ENCODE results near the gene ZBED5. TPM values are rescaled to one million over a fixed set of nuclear protein-coding genes. Genes with fewer than 3 reads are reported as not detected.

ZBED5 gene
- total RNA-seq, 1 donor from 2014 or later = 33.5 TPM

DNA sequence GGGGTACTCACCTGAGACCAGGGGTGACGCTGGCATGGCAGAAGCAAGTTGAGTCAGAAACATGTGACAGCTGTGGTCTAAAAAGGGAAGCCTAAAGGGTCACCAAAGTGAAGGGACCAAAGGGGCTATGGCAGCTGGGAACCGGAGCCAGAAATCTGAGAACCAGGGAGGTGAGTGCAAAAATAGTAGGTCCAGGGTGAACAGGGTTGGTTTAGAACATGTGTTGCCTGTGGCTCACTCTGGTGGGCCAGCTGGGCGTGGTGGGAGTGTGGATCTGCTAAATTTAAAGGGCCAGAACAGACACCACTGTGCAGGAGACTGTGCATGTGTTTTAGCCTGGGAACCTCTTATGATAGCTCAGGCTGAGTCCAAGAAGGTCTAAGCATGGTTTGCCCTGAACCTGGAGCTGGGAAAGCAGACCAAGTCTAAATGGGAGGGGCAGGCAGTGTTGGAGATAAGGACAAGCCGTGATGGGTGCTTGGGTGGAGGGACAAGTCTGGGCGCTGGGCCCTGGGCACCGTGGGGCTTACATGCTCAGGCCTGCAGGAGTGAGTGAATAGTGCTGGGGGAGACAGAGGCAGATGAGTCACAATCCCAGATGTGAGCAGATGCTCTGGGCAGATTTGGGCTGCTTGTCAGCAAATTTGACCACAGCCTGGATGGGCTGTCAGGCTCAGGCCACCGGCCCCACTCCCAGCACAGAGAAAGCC lies 41.4 kb upstream of the ZBED5 start:
- Mint-ChIP-seq H3K27me3 (ENCODE audit: low read depth) (no peaks in the 10 kb centered on the region), H3K4me1 (ENCODE audit: low read depth) (peaks cover 55% of the 10 kb centered on the region), H3K36me3 (ENCODE audit: low read depth) (no peaks in the 10 kb centered on the region), H3K9me3 (ENCODE audit: low read depth) (no peaks in the 10 kb centered on the region), H3K4me3 (ENCODE audit: unreplicated experiment) (peak overlapping the region; percentile 37), H3K27ac (ENCODE audit: unreplicated experiment) (peak overlapping the region; percentile 97)
- DNase-seq (ENCODE audit: low spot score) = no peak
- TF ChIP-seq, protein P1, sequence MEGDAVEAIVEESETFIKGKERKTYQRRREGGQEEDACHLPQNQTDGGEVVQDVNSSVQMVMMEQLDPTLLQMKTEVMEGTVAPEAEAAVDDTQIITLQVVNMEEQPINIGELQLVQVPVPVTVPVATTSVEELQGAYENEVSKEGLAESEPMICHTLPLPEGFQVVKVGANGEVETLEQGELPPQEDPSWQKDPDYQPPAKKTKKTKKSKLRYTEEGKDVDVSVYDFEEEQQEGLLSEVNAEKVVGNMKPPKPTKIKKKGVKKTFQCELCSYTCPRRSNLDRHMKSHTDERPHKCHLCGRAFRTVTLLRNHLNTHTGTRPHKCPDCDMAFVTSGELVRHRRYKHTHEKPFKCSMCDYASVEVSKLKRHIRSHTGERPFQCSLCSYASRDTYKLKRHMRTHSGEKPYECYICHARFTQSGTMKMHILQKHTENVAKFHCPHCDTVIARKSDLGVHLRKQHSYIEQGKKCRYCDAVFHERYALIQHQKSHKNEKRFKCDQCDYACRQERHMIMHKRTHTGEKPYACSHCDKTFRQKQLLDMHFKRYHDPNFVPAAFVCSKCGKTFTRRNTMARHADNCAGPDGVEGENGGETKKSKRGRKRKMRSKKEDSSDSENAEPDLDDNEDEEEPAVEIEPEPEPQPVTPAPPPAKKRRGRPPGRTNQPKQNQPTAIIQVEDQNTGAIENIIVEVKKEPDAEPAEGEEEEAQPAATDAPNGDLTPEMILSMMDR (IDR thresholded peaks at IDR 0.05) = no peak

DNA sequence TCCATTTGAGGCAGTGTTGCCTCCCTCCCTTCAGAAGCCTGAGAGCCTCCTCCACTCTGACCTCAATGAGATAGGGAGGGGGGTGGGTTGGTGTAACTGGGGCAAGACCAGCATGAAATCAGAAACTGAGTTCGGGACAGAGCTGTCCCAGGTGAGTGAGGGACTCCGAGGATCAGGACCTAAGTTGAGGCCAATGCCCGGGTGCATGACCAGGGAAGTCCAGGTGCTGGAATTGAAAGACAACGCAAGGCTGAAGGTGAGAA lies 40.8 kb upstream of the ZBED5 start:
- H3K4me1 Mint-ChIP-seq (ENCODE audit: low read depth) = peaks cover 61% of the 10 kb centered on the region
- no peak overlapping the region for H3K4me3 Mint-ChIP-seq (ENCODE audit: unreplicated experiment)
- TF ChIP-seq, protein P1 (IDR thresholded peaks at IDR 0.05) = no peak
- no peaks in the 10 kb centered on the region for H3K9me3 Mint-ChIP-seq (ENCODE audit: low read depth)
- no peaks in the 10 kb centered on the region for H3K36me3 Mint-ChIP-seq (ENCODE audit: low read depth)
- H3K27me3 Mint-ChIP-seq (ENCODE audit: low read depth) = no peaks in the 10 kb centered on the region
- no peak for DNase-seq (ENCODE audit: low spot score)
- peak overlapping the region; percentile 97 for H3K27ac Mint-ChIP-seq (ENCODE audit: unreplicated experiment)

DNA sequence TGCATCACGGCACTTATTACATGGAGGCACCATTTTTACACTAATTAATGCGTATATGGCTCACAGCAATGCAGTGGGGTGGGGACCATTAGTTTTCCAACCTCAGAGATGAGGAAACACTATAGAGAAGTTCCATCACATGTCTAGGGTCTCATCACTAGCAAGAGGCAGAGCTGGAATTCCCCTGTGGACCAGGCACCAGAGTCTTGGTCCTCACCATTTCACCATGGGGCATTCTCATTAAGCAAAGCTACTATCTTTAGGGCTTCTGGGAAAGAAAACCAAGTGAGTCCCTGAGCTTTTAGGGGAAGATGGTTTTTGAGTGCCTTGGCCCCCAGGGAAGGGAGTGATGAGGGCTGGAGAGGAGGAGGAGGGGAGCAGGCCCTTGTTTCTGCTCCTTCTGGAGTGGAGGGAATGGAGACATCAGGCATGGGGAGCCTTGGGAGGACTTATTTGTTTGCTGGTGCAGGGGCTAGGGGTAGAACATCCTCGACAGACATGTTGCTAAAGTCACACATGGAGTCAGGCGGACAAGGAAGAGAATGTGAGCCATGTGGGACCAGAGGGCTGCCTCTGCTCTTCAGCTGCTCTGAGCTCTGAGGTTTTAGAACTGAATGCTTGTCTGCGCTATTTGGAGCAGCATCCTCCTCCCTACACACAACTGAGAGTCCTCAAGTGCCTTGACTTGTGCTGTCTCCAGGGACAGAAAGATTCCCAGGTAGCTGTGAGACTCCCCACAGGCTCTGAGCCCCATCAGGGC lies 40.3 kb upstream of the ZBED5 start:
- TF ChIP-seq, protein P1 (IDR thresholded peaks at IDR 0.05) = no peak
- Mint-ChIP-seq H3K9me3 (ENCODE audit: low read depth) (no peaks in the 10 kb centered on the region), H3K27me3 (ENCODE audit: low read depth) (no peaks in the 10 kb centered on the region), H3K27ac (ENCODE audit: unreplicated experiment) (peak overlapping the region; percentile 97), H3K4me3 (ENCODE audit: unreplicated experiment) (no peak overlapping the region), H3K36me3 (ENCODE audit: low read depth) (no peaks in the 10 kb centered on the region), H3K4me1 (ENCODE audit: low read depth) (peaks cover 66% of the 10 kb centered on the region)
- no peak for DNase-seq (ENCODE audit: low spot score)

DNA sequence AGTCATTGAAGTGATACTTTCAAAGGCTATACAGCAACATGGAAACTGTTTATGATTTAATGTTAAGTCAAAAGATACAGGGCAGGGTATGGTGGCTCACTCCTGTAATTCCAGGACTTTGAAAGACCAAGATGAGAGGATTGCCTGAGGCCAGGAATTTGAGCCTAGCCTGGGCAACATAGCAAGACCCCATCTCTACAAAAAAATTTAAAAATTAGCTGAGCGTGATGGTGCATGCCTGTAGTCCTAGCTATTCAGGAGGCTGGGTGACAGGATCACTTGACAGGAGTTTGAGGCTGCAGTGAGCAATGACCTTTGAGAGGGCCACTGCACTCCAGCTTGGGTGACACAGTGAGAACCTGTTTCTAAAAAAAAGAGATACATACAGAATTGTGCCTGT lies 39.3 kb upstream of the ZBED5 start:
- H3K36me3 Mint-ChIP-seq (ENCODE audit: low read depth) = no peaks in the 10 kb centered on the region
- no peak overlapping the region for H3K27ac Mint-ChIP-seq (ENCODE audit: unreplicated experiment)
- TF ChIP-seq, protein P1 (IDR thresholded peaks at IDR 0.05) = no peak
- DNase-seq (ENCODE audit: low spot score) = no peak
- no peaks in the 10 kb centered on the region for H3K9me3 Mint-ChIP-seq (ENCODE audit: low read depth)
- peaks cover 61% of the 10 kb centered on the region for H3K4me1 Mint-ChIP-seq (ENCODE audit: low read depth)
- H3K27me3 Mint-ChIP-seq (ENCODE audit: low read depth) = no peaks in the 10 kb centered on the region
- no peak overlapping the region for H3K4me3 Mint-ChIP-seq (ENCODE audit: unreplicated experiment)

DNA sequence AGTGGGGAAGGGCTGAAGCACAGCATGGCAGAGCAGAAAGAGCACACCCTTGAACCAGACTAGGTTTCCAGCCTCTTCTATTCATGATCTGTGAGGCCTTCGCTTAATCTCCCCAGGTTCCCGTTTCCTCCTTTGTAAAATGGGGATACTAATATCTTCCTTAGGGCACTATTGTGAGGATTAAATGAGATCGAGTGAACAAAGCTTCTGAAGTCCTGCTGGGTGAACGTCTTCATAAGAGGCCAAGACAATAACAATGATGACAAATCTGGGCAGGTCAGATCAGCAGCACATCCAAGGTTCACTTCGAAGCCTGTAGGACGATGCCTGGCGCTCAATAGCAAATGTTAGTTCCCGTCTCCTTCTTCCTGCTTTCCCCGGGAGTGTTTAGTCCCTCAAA lies 38.6 kb upstream of the ZBED5 start:
- no peaks in the 10 kb centered on the region for H3K9me3 Mint-ChIP-seq (ENCODE audit: low read depth)
- no peaks in the 10 kb centered on the region for H3K36me3 Mint-ChIP-seq (ENCODE audit: low read depth)
- no peak overlapping the region for H3K4me3 Mint-ChIP-seq (ENCODE audit: unreplicated experiment)
- TF ChIP-seq, protein P1 (IDR thresholded peaks at IDR 0.05) = no peak
- H3K27ac Mint-ChIP-seq (ENCODE audit: unreplicated experiment) = no peak overlapping the region
- DNase-seq (ENCODE audit: low spot score) = no peak
- no peaks in the 10 kb centered on the region for H3K27me3 Mint-ChIP-seq (ENCODE audit: low read depth)
- peaks cover 57% of the 10 kb centered on the region for H3K4me1 Mint-ChIP-seq (ENCODE audit: low read depth)
